ENCODE data around the gene SYT11. TPM values are rescaled to one million over a fixed set of nuclear protein-coding genes. Genes with fewer than 3 reads are reported as not detected.
"Not testable (repeated sequence)": the region's sequence is repeated elsewhere in the genome, so short reads cannot be mapped to it uniquely, and the experiment has no call there.

SYT11 gene
- total and polyA plus RNA-seq, 4 experiments from 2014 or later, result 10.7 to 18.2 (median 16.8) TPM

- ChIA-PET CTCF (ENCODE audit: partially characterized antibody) (no interaction called here), POLR2A (ENCODE audit: partially characterized antibody) (interaction anchor here (1.0 kb wide), 1 partner anchor 9 kb away, joined by 4 read pairs; no protein-coding TSS in a partner anchor)
- Histone ChIP-seq H3K27me3 (ENCODE audit: insufficient read depth, low read length) (no peaks in the 10 kb centered on the region), H3K27ac (ENCODE audit: low read depth, low read length) (no peak overlapping the region), H3K9me3 (ENCODE audit: control insufficient read depth in 1 of 2, low read length in 2 of 2) (no peaks in the 10 kb centered on the region), H3K36me3 (ENCODE audit: insufficient read depth, low read length) (peaks cover 84% of the 10 kb centered on the region), H3K4me3 (ENCODE audit: low read length in 2 of 2) (no peak overlapping the region), H3K4me1 (ENCODE audit: insufficient read depth, low read length) (peaks cover 5% of the 10 kb centered on the region)
- H3K9me3 Mint-ChIP-seq, result peaks cover 0 to 2% (median 0%) of the 10 kb centered on the region in 8 donors
- intact Hi-C loops (cut with micrococcal nuclease), result no loop called here
- no peak overlapping the region for H3K4me3 Mint-ChIP-seq
- no peak for DNase-seq
- H3K27ac Mint-ChIP-seq, result no peak overlapping the region
- H3K4me1 Mint-ChIP-seq, result peaks cover 7 to 15% (median 9%) of the 10 kb centered on the region in 4 donors
- no peaks in the 10 kb centered on the region for H3K27me3 Mint-ChIP-seq
- peaks cover 51 to 73% of the 10 kb centered on the region in 2 donors for H3K36me3 Mint-ChIP-seq
These were observed 66.1 kb downstream of the SYT11 start for GRCh38 chr1:155925506-155925905.

- H3K4me3 Mint-ChIP-seq, result peak overlapping the region in 1 of 8 donors; percentile 12
- Histone ChIP-seq H3K4me3 (ENCODE audit: low read length in 2 of 2) (no peak overlapping the region), H3K27me3 (ENCODE audit: insufficient read depth, low read length) (no peaks in the 10 kb centered on the region), H3K36me3 (ENCODE audit: insufficient read depth, low read length) (peaks cover 79% of the 10 kb centered on the region), H3K4me1 (ENCODE audit: insufficient read depth, low read length) (peaks cover 38% of the 10 kb centered on the region), H3K27ac (ENCODE audit: low read depth, low read length) (no peak overlapping the region), H3K9me3 (ENCODE audit: control insufficient read depth in 1 of 2, low read length in 2 of 2) (no peaks in the 10 kb centered on the region)
- ChIA-PET CTCF (ENCODE audit: partially characterized antibody) (no interaction called here), POLR2A (ENCODE audit: partially characterized antibody) (interaction anchor here (0.6 to 6.8 kb wide), 3 partner anchors 9 to 61 kb away, joined by 3 to 99 read pairs (median 4); partner anchors contain the start of gene ARHGEF2)
- intact Hi-C loops (cut with micrococcal nuclease), result no loop called here
- H3K4me1 Mint-ChIP-seq, result peaks cover 7 to 27% (median 12%) of the 10 kb centered on the region in 4 donors
- peaks cover 36 to 63% of the 10 kb centered on the region in 2 donors for H3K36me3 Mint-ChIP-seq
- H3K9me3 Mint-ChIP-seq, result peaks cover 0 to 2% (median 0%) of the 10 kb centered on the region in 8 donors
- DNase-seq, result no peak
- no peaks in the 10 kb centered on the region for H3K27me3 Mint-ChIP-seq
- peak overlapping the region in 2 of 7 donors; percentile 23 to 66 for H3K27ac Mint-ChIP-seq
These were observed 69.7 kb downstream of the SYT11 start for GRCh38 chr1:155929057-155929456.

- DNase-seq; H3K9me3 ChIP-seq (ENCODE audit: control insufficient read depth in 1 of 2, low read length in 2 of 2); H3K27me3 ChIP-seq (ENCODE audit: insufficient read depth, low read length); H3K4me3 ChIP-seq (ENCODE audit: low read length in 2 of 2); H3K9me3 Mint-ChIP-seq; H3K27me3 Mint-ChIP-seq: not testable (repeated sequence)
- H3K27ac Mint-ChIP-seq, result peak overlapping the region in 4 of 7 donors; percentile 57 to 77 (median 70)
- CTCF ChIA-PET (ENCODE audit: partially characterized antibody), result interaction anchor here (6.4 kb wide), 1 partner anchor 59 kb away, joined by 65 read pairs; no protein-coding TSS in a partner anchor
- H3K36me3 Mint-ChIP-seq, result peaks cover 31 to 57% of the 10 kb centered on the region in 2 donors
- POLR2A ChIA-PET (ENCODE audit: partially characterized antibody), result interaction anchor here (0.5 to 6.8 kb wide), 8 partner anchors 8 to 463 kb away, joined by 3 to 99 read pairs (median 3); partner anchors contain the start of gene ARHGEF2
- intact Hi-C loops (cut with micrococcal nuclease), result loop anchor here (5.0 kb wide), 1 partner anchor 282 kb away; the partner anchor contains the start of gene PMF1
- Histone ChIP-seq H3K4me1 (ENCODE audit: insufficient read depth, low read length) (peaks cover 43% of the 10 kb centered on the region), H3K27ac (ENCODE audit: low read depth, low read length) (peak overlapping the region; percentile 24), H3K36me3 (ENCODE audit: insufficient read depth, low read length) (peaks cover 63% of the 10 kb centered on the region)
- H3K4me1 Mint-ChIP-seq, result peaks cover 7 to 27% (median 12%) of the 10 kb centered on the region in 4 donors
- peak overlapping the region in 7 of 8 donors; percentile 63 to 80 (median 76) for H3K4me3 Mint-ChIP-seq
These were observed 71.4 kb downstream of the SYT11 start for GRCh38 chr1:155930725-155931124.

- no peak overlapping the region for H3K4me3 ChIP-seq (ENCODE audit: low read length in 2 of 2)
- Mint-ChIP-seq H3K27ac (peak overlapping the region in 5 of 7 donors; percentile 30 to 81 (median 66)), H3K4me3 (peak overlapping the region in 7 of 8 donors; percentile 59 to 80 (median 70)), H3K27me3 (no peaks in the 10 kb centered on the region), H3K4me1 (peaks cover 7 to 27% (median 12%) of the 10 kb centered on the region in 4 donors), H3K9me3 (peaks cover 0 to 2% (median 0%) of the 10 kb centered on the region in 8 donors), H3K36me3 (peaks cover 25 to 49% of the 10 kb centered on the region in 2 donors)
- no peaks in the 10 kb centered on the region for H3K27me3 ChIP-seq (ENCODE audit: insufficient read depth, low read length)
- peaks cover 43% of the 10 kb centered on the region for H3K4me1 ChIP-seq (ENCODE audit: insufficient read depth, low read length)
- no peak for DNase-seq
- POLR2A ChIA-PET (ENCODE audit: partially characterized antibody), result interaction anchor here (0.9 to 6.8 kb wide), 7 partner anchors 9 to 64 kb away, joined by 3 to 99 read pairs (median 4); partner anchors contain the start of gene ARHGEF2
- peak overlapping the region; percentile 24 for H3K27ac ChIP-seq (ENCODE audit: low read depth, low read length)
- no peaks in the 10 kb centered on the region for H3K9me3 ChIP-seq (ENCODE audit: control insufficient read depth in 1 of 2, low read length in 2 of 2)
- intact Hi-C loops (cut with micrococcal nuclease), result loop anchor here (5.0 kb wide), 1 partner anchor 281 kb away; the partner anchor contains the start of gene PMF1
- CTCF ChIA-PET (ENCODE audit: partially characterized antibody), result interaction anchor here (1.1 to 6.4 kb wide), 4 partner anchors 10 to 58 kb away, joined by 3 to 65 read pairs (median 14); partner anchors contain the start of gene ARHGEF2
- H3K36me3 ChIP-seq (ENCODE audit: insufficient read depth, low read length), result peaks cover 55% of the 10 kb centered on the region
These were observed 72.1 kb downstream of the SYT11 start for GRCh38 chr1:155931332-155932038.

GRCh38 chr1:155932081-155932480 is 72.7 kb downstream of the SYT11 start:
- H3K9me3 ChIP-seq (ENCODE audit: control insufficient read depth in 1 of 2, low read length in 2 of 2), result no peaks in the 10 kb centered on the region
- H3K27ac ChIP-seq (ENCODE audit: low read depth, low read length), result peak overlapping the region; percentile 5
- peaks cover 49% of the 10 kb centered on the region for H3K36me3 ChIP-seq (ENCODE audit: insufficient read depth, low read length)
- H3K27me3 ChIP-seq (ENCODE audit: insufficient read depth, low read length), result no peaks in the 10 kb centered on the region
- ChIA-PET POLR2A (ENCODE audit: partially characterized antibody) (interaction anchor here (1.0 to 6.8 kb wide), 6 partner anchors 10 to 63 kb away, joined by 4 to 99 read pairs (median 11); partner anchors contain the start of gene ARHGEF2), CTCF (ENCODE audit: partially characterized antibody) (interaction anchor here (1.1 to 6.4 kb wide), 5 partner anchors 10 to 58 kb away, joined by 3 to 65 read pairs (median 4); partner anchors contain the start of gene ARHGEF2)
- no peak overlapping the region for H3K4me3 ChIP-seq (ENCODE audit: low read length in 2 of 2)
- H3K4me1 ChIP-seq (ENCODE audit: insufficient read depth, low read length), result peaks cover 43% of the 10 kb centered on the region
- Mint-ChIP-seq H3K9me3 (no peaks in the 10 kb centered on the region), H3K4me1 (peaks cover 7 to 25% (median 11%) of the 10 kb centered on the region in 4 donors), H3K36me3 (peaks cover 19 to 43% of the 10 kb centered on the region in 2 donors), H3K4me3 (peak overlapping the region in 5 of 8 donors; percentile 48 to 80 (median 58)), H3K27ac (peak overlapping the region in 3 of 7 donors; percentile 8 to 72 (median 57)), H3K27me3 (no peaks in the 10 kb centered on the region)
- DNase-seq, result no peak
- intact Hi-C loops (cut with micrococcal nuclease), result loop anchor here (5.0 kb wide), 1 partner anchor 280 kb away; the partner anchor contains the start of gene PMF1

- Histone ChIP-seq H3K9me3 (ENCODE audit: control insufficient read depth in 1 of 2, low read length in 2 of 2) (no peaks in the 10 kb centered on the region), H3K27ac (ENCODE audit: low read depth, low read length) (peak overlapping the region; percentile 95), H3K36me3 (ENCODE audit: insufficient read depth, low read length) (peaks cover 45% of the 10 kb centered on the region), H3K4me3 (ENCODE audit: low read length in 2 of 2) (no peak overlapping the region), H3K4me1 (ENCODE audit: insufficient read depth, low read length) (peaks cover 43% of the 10 kb centered on the region), H3K27me3 (ENCODE audit: insufficient read depth, low read length) (no peaks in the 10 kb centered on the region)
- Mint-ChIP-seq H3K9me3 (no peaks in the 10 kb centered on the region), H3K27ac (peak overlapping the region in 4 of 7 donors; percentile 30 to 68 (median 56)), H3K4me1 (peaks cover 7 to 24% (median 11%) of the 10 kb centered on the region in 4 donors), H3K4me3 (peak overlapping the region in 7 of 8 donors; percentile 17 to 80 (median 50)), H3K27me3 (no peaks in the 10 kb centered on the region), H3K36me3 (peaks cover 17 to 40% of the 10 kb centered on the region in 2 donors)
- intact Hi-C loops (cut with micrococcal nuclease), result loop anchor here (5.0 kb wide), 1 partner anchor 280 kb away; the partner anchor contains the start of gene PMF1
- CTCF ChIA-PET (ENCODE audit: partially characterized antibody), result interaction anchor here (1.1 to 6.4 kb wide), 6 partner anchors 11 to 57 kb away, joined by 3 to 65 read pairs (median 4); partner anchors contain the start of gene ARHGEF2
- DNase-seq, result no peak
- POLR2A ChIA-PET (ENCODE audit: partially characterized antibody), result interaction anchor here (0.6 to 6.8 kb wide), 9 partner anchors 10 to 88 kb away, joined by 3 to 99 read pairs (median 11); partner anchors contain the start of genes ARHGEF2, SSR2 and SYT11
These were observed 73.1 kb downstream of the SYT11 start for GRCh38 chr1:155932487-155932886.
